ENCODE results near the gene AHCYL2.
A peak's percentile ranks its signal among the peaks of the same experiment; 100 is the strongest.

The AHCYL2 gene

DNA sequence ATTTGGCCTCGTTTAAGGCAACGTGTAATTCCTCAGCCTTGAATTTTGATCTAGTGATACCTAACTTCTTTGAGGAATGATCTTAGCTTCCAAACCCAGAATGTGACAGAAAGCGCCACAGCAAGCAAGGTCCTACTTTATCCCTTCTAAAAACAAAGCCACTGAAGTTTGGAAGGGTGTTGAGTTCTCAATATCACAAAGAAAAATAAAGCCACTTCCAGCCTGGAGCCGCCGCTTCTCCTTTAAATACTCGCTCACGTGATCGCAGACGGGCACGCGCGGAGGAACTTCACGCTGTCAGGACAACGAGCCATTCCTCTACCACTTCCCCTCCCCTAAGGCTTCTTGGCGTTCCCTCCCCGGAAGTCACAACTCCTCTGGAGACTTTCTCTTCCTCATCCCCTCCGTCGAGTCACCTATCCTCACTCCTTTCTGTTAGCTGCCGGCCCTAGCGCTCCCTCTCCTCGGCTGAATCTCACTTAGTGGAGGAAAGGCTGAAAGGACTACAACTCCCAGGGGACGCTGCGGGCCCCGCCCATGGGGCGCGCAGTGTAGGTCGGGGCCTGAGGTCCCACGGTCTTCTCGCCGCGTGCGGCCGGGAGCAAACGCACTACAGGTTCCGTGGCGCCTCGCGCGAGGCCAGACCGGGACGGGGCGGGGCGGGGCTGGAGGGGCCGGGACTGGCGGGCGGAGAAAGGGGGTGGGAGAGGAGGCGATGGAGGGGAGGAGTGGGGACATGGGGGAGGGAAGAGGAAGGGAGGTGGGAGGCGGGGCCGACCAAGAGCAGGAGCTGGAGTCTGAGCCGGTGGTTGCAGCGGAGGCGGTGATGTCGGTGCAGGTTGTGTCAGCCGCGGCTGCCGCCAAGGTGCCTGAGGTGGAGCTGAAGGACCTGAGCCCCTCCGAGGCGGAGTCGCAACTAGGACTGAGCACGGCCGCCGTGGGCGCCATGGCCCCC lies at the start of gene AHCYL2:
Gene AHCYL2, plus strand, starts transcription at position 780 of the 955 bp plus-strand sequence.
- H3K4me3 ChIP-seq = peak within 1 kb of the TSS; percentile 71 to 98 (median 87)
- peak within 1 kb of the TSS; percentile 67 to 97 (median 93) for H3K27ac ChIP-seq

DNA sequence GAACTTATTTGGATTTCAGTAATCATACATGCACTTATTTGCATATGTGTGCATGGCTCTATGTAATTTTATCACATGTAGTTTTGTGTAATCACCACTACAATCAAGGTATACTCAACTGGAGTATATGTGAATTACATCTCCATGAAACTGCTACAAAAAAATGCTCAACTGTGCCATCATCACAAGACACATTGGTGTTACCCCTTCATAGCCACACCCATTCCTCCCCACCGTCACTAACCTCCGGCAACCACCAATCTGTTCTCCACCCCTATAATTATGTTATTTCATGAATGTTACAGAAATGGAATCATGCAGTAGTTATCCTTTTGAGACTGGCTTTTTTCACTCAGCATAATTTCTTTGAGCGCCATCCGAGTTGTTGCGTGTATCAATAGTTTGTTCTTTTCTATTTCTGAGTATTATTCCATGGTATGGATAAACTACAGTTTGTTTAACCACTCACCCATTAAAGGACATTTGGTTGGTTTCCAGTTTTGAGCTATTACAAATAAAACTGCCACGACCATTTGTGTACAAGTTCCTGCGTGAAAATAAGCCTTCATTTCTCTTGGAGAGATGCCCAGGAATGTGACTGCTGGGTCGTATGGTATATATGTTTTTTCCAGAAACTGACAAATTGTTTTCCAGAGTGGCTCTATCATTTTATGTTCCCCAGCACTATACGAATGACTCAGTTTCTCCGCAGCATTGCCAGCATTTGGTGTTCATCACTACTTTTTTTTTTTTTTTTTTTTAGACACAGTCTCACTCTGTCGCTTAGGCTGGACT lies 47.7 kb upstream of the AHCYL2 start:
- no peak overlapping the region for H3K4me3 ChIP-seq
- H3K27ac ChIP-seq = no peak overlapping the region

DNA sequence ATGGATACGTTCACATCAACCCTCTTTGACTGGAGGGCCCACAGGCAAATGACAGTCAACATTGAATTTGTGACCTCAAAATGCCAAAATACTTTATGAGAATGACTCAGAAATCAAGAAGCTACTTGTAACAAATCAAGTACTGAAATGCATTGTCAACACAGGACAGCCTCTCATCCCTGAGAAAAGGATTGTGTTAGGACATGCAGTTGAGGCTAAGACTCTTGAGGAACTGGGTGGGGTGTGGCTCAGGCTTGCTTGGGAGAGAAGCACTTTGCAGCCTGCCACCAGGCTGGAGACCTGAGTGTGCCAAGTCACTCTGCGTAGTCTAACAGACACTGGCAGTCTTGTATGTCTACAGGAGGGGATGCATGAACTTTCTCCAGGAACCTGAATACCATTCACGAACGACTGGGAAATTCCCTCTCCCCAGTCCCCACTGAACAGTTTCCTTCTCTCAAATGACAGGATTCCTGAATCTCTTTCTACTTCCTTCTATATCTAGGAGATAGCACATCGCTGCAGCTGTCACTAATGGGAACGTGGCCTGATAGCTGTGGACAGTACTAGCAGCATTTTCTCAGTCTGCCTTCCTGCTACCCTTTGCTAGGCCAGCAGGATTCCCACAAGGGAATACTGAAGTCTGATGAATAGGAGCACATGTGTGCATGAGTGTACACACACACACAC lies 39.7 kb upstream of the AHCYL2 start:
- Histone ChIP-seq H3K27ac (peak overlapping the region in 3 of 21 experiments; percentile 8 to 33 (median 18)), H3K4me3 (no peak overlapping the region)

- H3K4me3 ChIP-seq = no peak overlapping the region
- no peak overlapping the region for H3K27ac ChIP-seq
Measured at GRCh38 chr7:129186749-129187260, 38.0 kb upstream of the AHCYL2 start.

DNA sequence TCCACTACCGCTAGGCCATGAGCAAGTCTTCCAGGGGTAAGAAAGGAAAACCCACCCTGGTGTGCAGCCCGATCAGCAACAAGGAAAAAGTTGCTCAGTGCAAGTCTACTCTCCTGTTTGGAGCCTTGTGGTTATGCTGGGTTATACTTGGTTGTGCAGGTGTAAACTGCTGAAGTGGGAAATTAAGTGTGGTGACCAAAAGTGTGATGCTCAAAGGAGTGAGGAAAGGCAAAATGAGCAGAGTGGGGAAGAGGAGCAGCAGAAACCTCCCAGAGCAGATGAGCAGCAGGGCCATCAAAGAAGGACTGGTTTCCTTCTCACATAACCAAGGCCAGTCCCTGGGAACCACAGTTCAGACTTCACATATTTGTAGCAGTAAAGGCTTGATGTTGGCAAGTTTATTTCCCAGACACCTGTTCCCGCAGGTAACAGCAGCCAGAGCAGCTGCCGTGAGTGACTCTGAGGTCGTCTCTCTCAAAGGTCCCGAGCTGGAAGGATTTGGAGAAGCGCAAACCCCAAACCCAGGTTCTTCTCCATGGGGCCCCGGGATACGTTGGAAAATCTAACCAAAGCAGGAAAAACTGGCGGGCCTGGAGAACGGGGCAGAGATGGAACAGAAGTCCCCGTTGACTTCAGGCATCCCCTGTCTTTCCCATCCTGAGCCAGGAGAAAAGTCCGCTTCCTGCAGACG lies 37.0 kb upstream of the AHCYL2 start:
- H3K27ac ChIP-seq = peak overlapping the region in 12 of 21 experiments; percentile 24 to 87 (median 71)
- peak overlapping the region; percentile 56 to 82 (median 78) for H3K4me3 ChIP-seq

- peak within 1 kb of the TSS in 20 of 21 experiments; percentile 2 to 87 (median 64) for H3K27ac ChIP-seq
- peak within 1 kb of the TSS; percentile 56 to 82 (median 78) for H3K4me3 ChIP-seq
Measured at GRCh38 chr7:129188372-129188891, 36.4 kb upstream of the AHCYL2 start, which contains the start of gene SMO. TSS of gene SMO (plus strand) at chr7:129188633. CDS start at chr7:129189152, 519 bp downstream.

DNA sequence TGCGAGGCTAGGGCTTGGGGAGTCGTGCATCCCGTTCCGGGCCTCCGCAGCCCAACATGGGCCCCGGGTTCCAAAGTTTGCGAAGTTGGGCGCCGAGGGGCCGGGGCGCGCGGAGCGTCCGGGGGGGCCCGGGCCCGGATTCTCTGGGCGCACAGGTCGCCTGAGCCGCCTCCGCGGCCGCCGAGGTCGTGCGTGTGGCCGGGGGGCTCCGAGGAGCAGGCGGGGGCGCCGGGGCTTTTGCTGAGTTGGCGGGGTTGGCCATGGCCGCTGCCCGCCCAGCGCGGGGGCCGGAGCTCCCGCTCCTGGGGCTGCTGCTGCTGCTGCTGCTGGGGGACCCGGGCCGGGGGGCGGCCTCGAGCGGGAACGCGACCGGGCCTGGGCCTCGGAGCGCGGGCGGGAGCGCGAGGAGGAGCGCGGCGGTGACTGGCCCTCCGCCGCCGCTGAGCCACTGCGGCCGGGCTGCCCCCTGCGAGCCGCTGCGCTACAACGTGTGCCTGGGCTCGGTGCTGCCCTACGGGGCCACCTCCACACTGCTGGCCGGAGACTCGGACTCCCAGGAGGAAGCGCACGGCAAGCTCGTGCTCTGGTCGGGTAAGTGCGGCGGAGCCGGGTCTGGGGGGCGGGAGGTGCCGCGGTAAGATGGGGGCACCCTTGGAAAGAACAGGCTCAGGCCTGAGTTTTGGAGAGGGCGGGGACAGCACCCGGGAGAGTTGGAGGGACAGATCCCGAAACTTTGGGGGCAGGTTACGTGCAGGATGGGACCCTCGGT lies 35.8 kb upstream of the AHCYL2 start:
- Histone ChIP-seq H3K27ac (peak overlapping the region in 20 of 21 experiments; percentile 2 to 87 (median 64)), H3K4me3 (peak overlapping the region; percentile 56 to 82 (median 78))

- Histone ChIP-seq H3K27ac (peak overlapping the region in 6 of 21 experiments; percentile 21 to 87 (median 71)), H3K4me3 (peak overlapping the region; percentile 56 to 82 (median 78))
Measured at GRCh38 chr7:129189661-129190310, 35.0 kb upstream of the AHCYL2 start.

DNA sequence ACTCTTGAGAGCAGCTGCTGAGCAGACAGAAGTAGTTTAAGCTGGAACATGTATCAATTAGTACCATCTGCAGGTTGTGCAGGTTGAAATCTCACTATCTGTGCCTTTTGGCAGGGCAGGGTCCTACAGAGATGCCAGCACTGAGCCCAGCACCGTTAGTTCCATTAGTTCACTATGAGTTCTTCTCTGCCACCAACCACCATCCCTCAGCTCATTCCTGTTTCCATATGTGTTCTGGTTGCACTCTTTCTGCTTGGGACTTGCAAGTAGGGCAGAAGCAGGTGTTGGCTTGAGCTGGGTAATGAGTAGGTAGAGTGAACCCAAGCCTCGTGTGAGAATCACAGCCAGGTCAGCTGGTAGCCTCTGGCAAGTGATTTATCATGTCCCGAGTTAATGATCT lies 33.6 kb upstream of the AHCYL2 start:
- no peak overlapping the region for H3K27ac ChIP-seq
- H3K4me3 ChIP-seq = no peak overlapping the region

DNA sequence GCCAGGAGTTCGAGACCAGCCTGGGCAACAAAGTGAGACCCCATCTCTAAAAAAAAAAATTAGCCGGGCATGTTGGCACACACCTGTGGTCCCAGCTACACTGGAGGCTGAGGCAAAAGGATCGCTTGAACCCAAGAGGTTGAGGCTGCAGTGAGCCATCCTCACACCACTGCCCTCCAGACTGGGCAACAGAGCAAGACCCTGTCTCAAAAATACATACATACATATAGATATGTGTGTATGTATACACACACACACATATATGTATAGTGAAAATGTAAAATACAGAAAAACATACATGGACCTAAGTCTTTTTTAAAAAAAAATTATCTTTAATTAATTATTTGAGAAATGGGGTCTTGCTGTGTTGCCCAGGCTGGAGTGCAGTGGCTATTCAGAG lies 30.9 kb upstream of the AHCYL2 start:
- H3K4me3 ChIP-seq = no peak overlapping the region
- no peak overlapping the region for H3K27ac ChIP-seq

DNA sequence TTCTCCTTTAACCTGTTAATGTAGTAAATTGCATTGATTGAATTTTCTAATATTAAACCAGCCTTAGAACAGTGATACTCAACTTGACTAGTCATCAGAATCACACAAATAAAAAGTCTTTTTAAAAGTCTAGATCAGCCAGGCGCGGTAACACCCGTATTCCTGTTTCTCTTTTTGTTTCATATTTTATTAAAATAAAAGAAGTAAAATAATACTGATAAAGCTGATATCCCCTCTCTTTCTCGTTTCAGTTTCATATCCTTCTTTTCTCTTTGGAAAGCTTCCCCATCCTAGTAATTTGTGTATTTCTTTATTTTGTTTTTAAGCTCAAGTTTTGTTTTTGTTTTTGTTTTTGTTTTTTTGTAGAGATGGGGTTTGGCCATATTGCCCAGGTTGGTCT lies 27.1 kb upstream of the AHCYL2 start:
- no peak overlapping the region for H3K4me3 ChIP-seq
- no peak overlapping the region for H3K27ac ChIP-seq

DNA sequence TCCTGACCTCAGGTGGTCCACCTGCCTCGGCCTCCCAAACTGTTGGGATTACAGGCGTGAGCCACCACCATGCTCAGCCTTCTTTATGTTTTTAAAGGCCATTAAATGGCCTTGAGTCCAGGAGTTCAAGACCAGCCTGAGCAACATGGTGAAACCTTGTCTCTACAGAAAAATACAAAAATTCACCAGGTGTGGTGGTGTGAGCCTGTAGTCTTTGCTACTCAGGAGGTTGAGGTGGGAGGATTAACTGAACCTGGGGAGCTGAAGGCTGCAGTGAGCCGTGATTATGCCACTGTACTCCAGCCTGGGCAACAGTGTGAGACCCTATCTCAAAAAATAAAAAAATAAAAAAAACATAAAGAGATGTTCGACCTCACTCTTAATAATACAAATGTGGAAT lies 25.4 kb upstream of the AHCYL2 start:
- Histone ChIP-seq H3K4me3 (no peak overlapping the region), H3K27ac (no peak overlapping the region)

DNA sequence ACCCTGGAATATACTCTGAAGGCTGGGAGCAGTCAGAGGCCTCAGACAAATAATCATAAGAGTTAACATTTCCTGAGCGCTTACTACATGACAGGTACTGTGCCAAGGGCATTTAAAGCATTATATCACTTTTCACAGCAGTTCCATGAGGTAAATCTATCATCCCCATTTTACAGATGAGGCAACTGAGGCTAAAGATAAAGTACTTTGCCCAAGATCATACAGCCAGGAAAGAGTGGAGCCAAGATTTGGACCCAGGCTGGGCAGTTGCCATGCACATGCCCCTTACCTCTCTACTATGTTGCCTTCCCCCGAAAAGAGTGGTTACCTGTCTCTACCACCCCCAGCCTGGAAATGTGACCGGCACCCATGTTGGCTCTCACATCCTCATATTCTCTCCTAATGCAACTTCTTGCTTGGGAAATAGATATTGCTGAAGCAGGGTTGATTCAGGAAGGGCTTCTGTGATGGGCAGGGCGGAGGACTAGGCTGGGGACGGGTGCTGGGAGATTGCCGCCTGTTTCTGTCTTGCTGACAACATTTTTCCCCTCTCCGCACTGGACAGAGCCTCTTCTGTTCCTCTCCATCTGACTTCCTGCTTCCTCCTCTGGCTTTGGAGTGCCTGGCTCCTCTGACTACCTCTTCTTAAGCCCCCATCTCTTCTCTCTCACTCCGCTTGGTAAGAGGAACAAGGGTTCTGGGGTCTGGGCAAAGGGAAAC lies 22.6 kb upstream of the AHCYL2 start:
- no peak overlapping the region for H3K4me3 ChIP-seq

DNA sequence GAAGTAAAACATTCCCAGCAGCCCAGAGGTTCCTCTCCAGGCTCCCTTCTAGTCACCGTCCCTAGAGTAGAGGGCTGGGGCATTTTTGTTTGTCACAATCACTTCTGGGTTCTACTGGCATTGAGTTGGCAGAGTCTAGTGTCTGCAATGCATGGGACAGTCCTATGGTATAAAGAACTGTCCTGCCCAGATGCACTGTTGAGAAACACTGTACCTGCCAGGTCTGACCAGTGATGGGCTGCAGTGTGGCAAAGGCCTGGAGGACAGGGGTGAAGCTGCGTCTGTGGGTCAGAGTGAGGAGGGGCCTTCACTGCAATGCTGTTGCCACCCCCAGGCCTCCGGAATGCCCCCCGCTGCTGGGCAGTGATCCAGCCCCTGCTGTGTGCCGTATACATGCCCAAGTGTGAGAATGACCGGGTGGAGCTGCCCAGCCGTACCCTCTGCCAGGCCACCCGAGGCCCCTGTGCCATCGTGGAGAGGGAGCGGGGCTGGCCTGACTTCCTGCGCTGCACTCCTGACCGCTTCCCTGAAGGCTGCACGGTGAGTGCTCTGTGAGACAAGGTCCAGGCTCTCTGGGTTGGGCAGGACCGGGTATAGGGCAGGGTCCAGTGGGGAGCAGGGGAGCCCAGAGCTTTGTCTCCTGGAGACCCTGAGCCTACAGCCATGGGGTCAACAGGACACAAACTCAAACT lies 21.6 kb upstream of the AHCYL2 start:
- no peak overlapping the region for H3K4me3 ChIP-seq
- no peak overlapping the region for H3K27ac ChIP-seq

More for the DNA sequence above, 22.6 kb upstream of the AHCYL2 start:
- no peak overlapping the region for H3K27ac ChIP-seq

DNA sequence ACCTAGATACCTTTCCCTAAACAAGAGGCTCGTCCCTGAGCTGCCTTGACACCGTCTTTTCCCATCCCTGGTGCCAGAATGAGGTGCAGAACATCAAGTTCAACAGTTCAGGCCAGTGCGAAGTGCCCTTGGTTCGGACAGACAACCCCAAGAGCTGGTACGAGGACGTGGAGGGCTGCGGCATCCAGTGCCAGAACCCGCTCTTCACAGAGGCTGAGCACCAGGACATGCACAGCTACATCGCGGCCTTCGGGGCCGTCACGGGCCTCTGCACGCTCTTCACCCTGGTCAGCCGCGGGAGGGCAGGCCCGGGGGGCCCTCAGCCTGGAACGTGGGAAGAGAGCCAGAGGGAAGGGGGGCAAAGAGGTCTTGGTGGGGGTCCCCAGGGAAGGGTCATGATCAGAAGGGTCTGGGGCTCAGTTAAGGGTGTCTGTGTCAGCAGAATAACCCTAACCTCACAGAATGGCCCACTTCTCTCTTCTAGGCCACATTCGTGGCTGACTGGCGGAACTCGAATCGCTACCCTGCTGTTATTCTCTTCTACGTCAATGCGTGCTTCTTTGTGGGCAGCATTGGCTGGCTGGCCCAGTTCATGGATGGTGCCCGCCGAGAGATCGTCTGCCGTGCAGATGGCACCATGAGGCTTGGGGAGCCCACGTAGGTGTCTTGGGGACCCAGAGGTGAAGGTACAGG lies 19.6 kb upstream of the AHCYL2 start:
- Histone ChIP-seq H3K27ac (no peak overlapping the region), H3K4me3 (no peak overlapping the region)

Measured in skin epidermis (tissue), 12 donors.